Measurements from ENCODE around the gene LMNTD2.

DNA sequence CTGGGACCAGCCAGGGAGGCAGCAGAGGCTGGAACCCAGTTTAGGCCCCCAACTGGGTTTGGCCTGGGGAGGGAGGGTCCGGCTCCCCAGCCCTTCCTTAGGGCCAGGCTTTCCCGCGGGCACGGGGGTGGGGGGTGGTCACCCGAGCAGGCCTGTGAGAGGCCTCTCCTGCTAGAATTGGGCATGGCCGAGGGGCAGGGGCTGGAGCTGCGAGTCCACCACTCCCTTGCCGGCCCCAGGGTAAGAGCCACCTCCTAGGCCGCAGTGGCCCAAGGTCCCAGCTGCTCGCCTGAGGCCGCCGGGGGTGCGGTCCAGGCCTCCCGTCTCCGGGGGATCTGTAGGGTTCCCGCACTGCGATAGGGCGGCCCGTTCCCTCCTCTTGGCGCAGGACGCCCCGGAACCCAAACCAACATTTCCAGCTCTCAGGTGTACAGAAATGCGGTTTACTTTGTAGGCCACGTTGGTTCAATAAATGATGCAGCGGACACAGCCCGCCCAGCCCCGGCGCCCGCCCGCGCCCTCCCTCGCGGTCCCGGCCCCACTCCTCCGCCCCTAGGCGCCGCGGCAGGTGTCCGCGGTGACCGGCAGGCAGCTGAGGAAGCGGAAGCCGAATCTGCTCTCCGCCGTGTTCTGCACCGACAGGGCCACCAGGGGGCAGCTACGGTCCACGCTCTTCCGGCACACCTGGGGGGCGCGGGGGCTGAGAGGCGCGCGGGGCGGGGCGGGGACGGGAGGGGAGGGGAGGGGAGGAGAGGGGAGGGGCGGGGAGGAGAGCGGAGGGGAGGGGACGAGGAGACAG lies 5.9 kb downstream of the LMNTD2 start:
- TF ChIP-seq EGR1 (IDR thresholded peaks at IDR 0.05), result peak; percentile 52; the same call in 1 of the 2 replicates
- TF ChIP-seq, protein P1, sequence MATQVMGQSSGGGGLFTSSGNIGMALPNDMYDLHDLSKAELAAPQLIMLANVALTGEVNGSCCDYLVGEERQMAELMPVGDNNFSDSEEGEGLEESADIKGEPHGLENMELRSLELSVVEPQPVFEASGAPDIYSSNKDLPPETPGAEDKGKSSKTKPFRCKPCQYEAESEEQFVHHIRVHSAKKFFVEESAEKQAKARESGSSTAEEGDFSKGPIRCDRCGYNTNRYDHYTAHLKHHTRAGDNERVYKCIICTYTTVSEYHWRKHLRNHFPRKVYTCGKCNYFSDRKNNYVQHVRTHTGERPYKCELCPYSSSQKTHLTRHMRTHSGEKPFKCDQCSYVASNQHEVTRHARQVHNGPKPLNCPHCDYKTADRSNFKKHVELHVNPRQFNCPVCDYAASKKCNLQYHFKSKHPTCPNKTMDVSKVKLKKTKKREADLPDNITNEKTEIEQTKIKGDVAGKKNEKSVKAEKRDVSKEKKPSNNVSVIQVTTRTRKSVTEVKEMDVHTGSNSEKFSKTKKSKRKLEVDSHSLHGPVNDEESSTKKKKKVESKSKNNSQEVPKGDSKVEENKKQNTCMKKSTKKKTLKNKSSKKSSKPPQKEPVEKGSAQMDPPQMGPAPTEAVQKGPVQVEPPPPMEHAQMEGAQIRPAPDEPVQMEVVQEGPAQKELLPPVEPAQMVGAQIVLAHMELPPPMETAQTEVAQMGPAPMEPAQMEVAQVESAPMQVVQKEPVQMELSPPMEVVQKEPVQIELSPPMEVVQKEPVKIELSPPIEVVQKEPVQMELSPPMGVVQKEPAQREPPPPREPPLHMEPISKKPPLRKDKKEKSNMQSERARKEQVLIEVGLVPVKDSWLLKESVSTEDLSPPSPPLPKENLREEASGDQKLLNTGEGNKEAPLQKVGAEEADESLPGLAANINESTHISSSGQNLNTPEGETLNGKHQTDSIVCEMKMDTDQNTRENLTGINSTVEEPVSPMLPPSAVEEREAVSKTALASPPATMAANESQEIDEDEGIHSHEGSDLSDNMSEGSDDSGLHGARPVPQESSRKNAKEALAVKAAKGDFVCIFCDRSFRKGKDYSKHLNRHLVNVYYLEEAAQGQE (IDR thresholded peaks at IDR 0.05; ENCODE audit: low read depth), result no peak
- TF ChIP-seq EP300 (IDR thresholded peaks at IDR 0.05; ENCODE audit: borderline replicate concordance), result no peak
- no peak for TF ChIP-seq TAF1 (IDR thresholded peaks at IDR 0.05; ENCODE audit: low read depth)
- no peak for TF ChIP-seq CEBPB (IDR thresholded peaks at IDR 0.05)
- TF ChIP-seq ZBTB7A (IDR thresholded peaks at IDR 0.05; ENCODE audit: low read depth), result peak; percentile 81
- peak; percentile 79 for TF ChIP-seq RAD21 (IDR thresholded peaks at IDR 0.05; ENCODE audit: low read depth)
- TF ChIP-seq, protein P2, sequence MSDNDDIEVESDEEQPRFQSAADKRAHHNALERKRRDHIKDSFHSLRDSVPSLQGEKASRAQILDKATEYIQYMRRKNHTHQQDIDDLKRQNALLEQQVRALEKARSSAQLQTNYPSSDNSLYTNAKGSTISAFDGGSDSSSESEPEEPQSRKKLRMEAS (IDR thresholded peaks at IDR 0.05), result peak; percentile 57; the same call in 1 of the 2 replicates
- no peak for TF ChIP-seq YY1 (IDR thresholded peaks at IDR 0.05; ENCODE audit: low read depth)
